ENCODE results near the gene CFAP65. TPM values are rescaled to one million over a fixed set of nuclear protein-coding genes. Genes with fewer than 3 reads are reported as not detected.

The CFAP65 gene
- total and polyA plus RNA-seq, 8 donors, result 0.06 to 0.38 (median 0.13) TPM

- ATAC-seq, result no peak
- Histone ChIP-seq H3K36me3 (no peaks in the 10 kb centered on the region), H3K9me3 (no peaks in the 10 kb centered on the region), H3K27ac (no peak overlapping the region), H3K4me3 (no peak overlapping the region), H3K4me1 (no peaks in the 10 kb centered on the region), H3K27me3 (no peaks in the 10 kb centered on the region)
- 59 to 70% methylated on average over 5 of the region's 5 CpGs for WGBS, 2 donors
- TF ChIP-seq CTCF (IDR thresholded peaks at IDR 0.05), result no peak
- FAIRE-seq, result no peak
- intact Hi-C loops (cut with DNase I), result loop anchor here in 1 of 3 donors (10.0 kb wide), 1 partner anchor 127 kb away; no protein-coding TSS in a partner anchor
- DNase-seq, result no peak
Observed at GRCh38 chr2:219028141-219028540, 13.2 kb downstream of the CFAP65 start.

DNA sequence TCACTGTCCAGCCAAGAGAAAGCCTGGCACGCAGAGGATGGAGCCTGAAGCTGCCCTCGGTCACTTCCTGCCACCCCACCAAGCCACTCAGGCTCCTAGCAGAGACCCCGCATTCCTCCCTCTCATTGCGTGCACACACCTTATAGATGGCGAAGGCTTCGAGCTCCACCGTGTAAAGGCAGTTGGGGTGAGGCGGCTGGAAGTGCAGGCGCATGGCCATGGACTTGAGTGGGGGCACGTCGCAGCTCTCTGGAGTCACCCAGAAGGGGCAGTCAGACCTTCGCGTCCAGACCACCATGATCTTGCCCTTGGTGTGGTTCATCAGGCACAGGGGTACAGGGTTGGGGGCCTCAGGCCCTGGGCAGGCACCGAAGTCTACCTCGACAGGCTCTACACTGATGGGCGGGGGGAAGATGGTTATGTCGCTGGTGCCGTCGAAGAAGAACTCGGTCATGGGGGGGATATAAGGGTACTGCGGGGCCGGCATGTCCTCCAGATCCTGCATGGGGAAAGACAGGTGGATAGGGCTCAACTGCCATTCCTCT, 13.7 kb downstream of the CFAP65 start:
- intact Hi-C loops (cut with DNase I), result loop anchor here in 1 of 3 donors (10.0 kb wide), 1 partner anchor 127 kb away; no protein-coding TSS in a partner anchor

DNA sequence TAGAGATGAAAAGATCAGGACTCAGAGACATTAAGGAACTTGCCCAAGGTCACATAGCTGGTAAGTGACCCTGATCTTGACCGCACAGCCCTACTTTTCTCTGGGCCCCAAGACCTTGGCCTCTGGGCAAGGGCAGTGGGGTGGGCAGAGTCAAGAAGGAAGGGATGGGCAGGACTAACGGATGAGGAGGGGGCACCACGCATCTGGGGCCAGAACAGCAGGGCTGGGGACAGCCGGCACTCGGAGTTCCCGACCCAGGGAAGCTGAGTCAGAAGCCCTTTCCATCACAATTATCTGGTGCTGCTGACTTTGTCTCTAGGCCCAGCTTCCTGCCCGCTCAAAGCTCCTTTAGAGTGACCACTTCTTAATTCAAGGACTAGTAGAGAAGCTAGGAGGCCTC, 14.4 kb downstream of the CFAP65 start:
- WGBS, 2 donors, result 65 to 73% methylated on average over 7 of the region's 7 CpGs
- no peaks in the 10 kb centered on the region for H3K9me3 ChIP-seq
- TF ChIP-seq CTCF (IDR thresholded peaks at IDR 0.05), result no peak
- H3K4me1 ChIP-seq, result no peaks in the 10 kb centered on the region
- intact Hi-C loops (cut with DNase I), result loop anchor here in 1 of 3 donors (10.0 kb wide), 1 partner anchor 128 kb away; no protein-coding TSS in a partner anchor
- H3K4me3 ChIP-seq, result no peak overlapping the region
- no peak overlapping the region for H3K27ac ChIP-seq
- no peak for FAIRE-seq
- H3K27me3 ChIP-seq, result no peaks in the 10 kb centered on the region
- H3K36me3 ChIP-seq, result no peaks in the 10 kb centered on the region
- no peak for DNase-seq
- ATAC-seq, result no peak

More for the DNA sequence above, 13.7 kb downstream of the CFAP65 start:
- no peaks in the 10 kb centered on the region for H3K4me1 ChIP-seq
- WGBS, 2 donors, result 81 to 88% methylated on average over 22 of the region's 22 CpGs
- no peaks in the 10 kb centered on the region for H3K27me3 ChIP-seq
- H3K36me3 ChIP-seq, result no peaks in the 10 kb centered on the region
- no peaks in the 10 kb centered on the region for H3K9me3 ChIP-seq
- H3K4me3 ChIP-seq, result no peak overlapping the region
- H3K27ac ChIP-seq, result no peak overlapping the region
- FAIRE-seq (no peak), ATAC-seq (no peak), DNase-seq (no peak)
- no peak for TF ChIP-seq CTCF (IDR thresholded peaks at IDR 0.05)

- ATAC-seq (no peak), DNase-seq (no peak), FAIRE-seq (no peak)
- TF ChIP-seq CTCF (IDR thresholded peaks at IDR 0.05), result no peak
- no peaks in the 10 kb centered on the region for H3K27me3 ChIP-seq
- no peak overlapping the region for H3K27ac ChIP-seq
- intact Hi-C loops (cut with DNase I), result loop anchor here in 1 of 3 donors (10.0 kb wide), 1 partner anchor 129 kb away; no protein-coding TSS in a partner anchor
- H3K36me3 ChIP-seq, result no peaks in the 10 kb centered on the region
- 77 to 81% methylated on average over 18 of the region's 18 CpGs for WGBS, 2 donors
- no peaks in the 10 kb centered on the region for H3K4me1 ChIP-seq
- H3K9me3 ChIP-seq, result no peaks in the 10 kb centered on the region
- H3K4me3 ChIP-seq, result no peak overlapping the region
Observed at GRCh38 chr2:219025637-219026585, 15.4 kb downstream of the CFAP65 start.

All from pancreas (tissue), 10 donors.